HG03460 (cell line): ENCODE measurements around the gene VANGL1.

ENCODE experiments used
- ATAC-seq: cut with Tn5 transposase; IDR thresholded peaks from one replicate; pipeline ENCODE4 v1.9.1; 2021; ENCODE audit not compliant: unreplicated experiment

The VANGL1 gene

DNA sequence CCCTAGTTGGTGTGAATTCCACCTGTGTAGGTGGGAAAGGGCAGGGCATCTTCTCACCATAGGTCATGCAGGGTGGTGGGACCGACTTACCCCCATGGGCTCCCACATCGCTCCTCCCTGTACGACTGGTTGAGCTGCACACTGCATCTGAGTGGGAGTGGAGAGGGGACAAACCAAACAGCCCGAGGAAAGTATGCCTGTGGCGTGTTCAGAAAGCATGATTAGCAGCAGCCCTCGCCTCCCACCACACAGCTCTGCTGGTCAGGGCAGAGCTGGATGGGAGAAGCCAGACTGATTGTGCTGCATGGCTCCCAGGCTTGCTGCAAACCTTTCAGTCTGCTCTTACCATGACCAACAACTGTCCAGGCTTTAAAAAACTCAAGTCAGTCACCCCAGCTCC is 24.4 kb downstream of the VANGL1 start:
- no peak for ATAC-seq

DNA sequence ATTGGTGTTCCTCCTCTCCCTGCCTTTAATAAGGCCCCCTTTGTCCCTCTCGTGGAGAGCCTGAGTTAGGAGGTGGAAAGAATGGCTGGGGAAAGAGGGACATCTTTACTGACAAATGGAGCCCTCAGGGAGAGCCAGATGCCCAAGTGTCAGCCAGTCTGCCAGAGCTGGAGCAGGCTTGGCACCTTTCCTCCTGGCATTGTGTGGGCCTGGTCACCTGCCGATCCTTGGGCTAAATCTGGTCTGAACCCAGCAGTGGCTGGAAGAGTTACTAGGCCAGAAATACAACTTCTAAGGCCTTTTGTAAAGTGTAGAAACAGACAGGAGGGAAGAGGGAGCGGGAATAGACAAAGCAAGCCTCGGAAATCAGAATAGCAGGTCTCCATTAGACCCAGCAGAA is 24.9 kb downstream of the VANGL1 start:
- no peak for ATAC-seq

DNA sequence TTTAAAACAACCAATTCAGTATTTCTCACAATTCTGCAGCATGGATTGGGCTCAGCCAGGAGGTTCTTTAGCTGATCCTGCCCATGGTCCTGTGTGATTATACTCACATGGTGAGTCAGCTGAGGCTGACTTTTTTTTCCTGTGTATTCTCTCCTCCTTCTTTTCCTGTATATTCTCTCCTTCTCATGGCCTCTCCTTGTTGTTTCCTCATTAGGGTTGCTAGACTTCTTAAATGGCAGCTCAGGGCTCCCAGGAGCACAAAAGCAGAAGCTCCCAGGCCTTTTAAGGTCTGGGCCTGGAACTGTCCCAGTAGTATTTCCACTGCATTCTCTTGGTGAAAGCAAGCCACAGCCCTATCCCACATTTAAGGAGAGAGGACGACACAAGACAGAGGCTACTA is 26.8 kb downstream of the VANGL1 start:
- ATAC-seq, result no peak

GRCh38 chr1:115669002-115669673 is 27.4 kb downstream of the VANGL1 start:
- no peak for ATAC-seq

GRCh38 chr1:115669886-115670285 is 28.1 kb downstream of the VANGL1 start:
- ATAC-seq, result no peak

DNA sequence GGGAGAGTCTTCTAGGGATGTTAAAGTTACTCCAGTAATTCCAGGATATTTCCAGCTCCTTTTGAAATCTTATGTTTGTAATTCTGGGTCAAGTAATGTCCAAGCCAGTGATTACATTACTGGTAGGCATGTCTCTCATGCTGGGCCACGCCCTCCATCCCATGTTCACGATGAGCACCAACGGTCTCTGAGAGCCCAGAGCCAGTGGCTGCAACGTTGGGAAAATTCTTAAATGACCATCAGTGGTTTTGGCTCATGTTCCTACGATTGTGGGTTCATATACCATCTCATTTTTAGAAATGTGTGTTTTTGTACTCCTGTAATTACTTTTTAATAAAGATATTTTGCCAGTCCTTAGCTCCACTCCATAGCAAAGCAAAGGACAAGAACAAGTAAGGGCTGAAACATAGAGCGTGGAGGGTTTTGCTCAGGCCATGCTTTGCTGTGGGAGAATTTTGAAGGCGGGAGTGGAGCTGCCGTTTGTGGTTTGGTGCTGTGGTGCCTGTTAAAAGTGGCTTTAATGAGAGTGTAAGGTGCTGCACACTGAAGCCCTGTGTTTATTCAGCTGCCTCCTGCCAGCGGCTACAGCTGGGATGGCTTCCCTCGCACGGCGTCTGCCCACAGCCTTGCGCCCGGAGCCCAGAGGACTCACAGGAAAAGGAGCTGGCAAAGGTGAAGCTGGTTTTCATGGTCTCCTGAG is 28.9 kb downstream of the VANGL1 start:
- ATAC-seq, result no peak

DNA sequence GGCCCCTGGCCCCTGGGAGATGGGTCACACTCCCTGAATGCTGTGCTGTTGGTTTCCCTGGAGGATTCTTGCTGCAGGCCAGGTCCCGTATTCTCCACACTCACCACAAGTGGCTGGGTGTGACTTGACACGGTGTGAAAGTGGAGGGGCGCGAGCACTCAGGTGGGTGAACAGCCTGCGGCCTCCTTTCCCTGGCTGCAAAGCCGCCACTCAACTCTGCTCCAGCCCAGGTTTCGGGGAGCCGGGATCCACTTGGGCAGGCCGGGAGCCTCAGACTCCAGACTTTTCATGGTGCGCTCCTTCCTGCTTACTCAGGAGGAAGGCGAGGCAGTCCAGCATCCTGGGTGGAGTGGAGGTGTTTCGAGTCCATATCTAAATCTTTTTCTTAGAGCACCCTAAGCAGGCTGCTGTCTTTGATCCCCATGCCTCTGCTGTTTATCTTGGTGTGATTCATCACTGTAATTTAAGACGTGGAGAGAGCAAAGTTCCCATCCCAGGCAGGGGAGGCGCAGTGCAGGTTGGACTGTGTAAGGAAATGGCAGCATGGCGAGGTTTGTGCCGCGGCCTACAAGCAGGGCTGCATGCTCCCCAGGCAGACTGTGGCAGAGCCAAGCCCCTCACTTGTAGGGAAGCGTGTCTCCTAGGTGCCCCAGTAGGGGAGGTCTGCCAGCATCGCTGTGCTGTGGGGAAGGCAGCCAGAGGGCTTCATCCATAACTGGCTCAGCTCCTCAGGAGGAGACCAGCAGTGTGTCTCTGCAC is 29.6 kb downstream of the VANGL1 start:
- ATAC-seq, result no peak

GRCh38 chr1:115672224-115673009 is 30.6 kb downstream of the VANGL1 start:
- no peak for ATAC-seq

DNA sequence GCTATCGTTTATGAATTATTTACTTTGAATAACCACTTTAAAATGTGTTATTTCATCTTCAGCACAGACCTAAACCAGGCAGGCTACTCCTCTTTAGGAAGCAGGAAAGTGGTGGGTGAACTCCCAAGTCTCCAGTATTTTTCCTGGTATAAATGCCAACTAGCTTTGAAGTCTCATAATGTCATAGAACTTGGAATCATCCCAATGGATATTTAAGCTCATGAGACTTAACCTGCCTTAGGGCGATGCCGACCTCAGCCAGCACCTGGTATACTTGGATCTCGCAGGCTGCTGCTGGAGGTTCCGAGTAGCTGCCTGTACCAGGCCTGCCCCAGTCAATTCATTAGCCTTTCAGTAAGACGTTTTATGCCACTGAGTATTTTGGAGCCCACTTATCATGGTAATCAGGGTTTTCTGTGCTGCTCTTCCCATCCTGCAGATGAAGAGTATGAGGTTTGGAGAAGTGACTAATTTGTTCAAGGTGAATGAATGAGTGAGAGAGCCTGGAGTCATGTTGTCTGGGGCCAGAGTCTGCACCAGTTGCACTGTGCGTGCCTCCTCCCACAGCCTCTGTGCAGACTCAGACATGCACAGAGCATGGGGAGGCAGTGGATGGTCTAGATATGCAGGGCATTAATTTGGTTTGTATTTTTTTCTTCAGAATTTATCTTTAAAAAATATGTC is 34.9 kb downstream of the VANGL1 start:
- no peak for ATAC-seq

GRCh38 chr1:115677182-115677555 is 35.4 kb downstream of the VANGL1 start:
- no peak for ATAC-seq

- ATAC-seq, result no peak
These were observed 35.8 kb downstream of the VANGL1 start for GRCh38 chr1:115677565-115677964.

- no peak for ATAC-seq
These were observed 36.4 kb downstream of the VANGL1 start for GRCh38 chr1:115678141-115678540.

GRCh38 chr1:115679141-115679611 is 37.4 kb downstream of the VANGL1 start:
- no peak for ATAC-seq

DNA sequence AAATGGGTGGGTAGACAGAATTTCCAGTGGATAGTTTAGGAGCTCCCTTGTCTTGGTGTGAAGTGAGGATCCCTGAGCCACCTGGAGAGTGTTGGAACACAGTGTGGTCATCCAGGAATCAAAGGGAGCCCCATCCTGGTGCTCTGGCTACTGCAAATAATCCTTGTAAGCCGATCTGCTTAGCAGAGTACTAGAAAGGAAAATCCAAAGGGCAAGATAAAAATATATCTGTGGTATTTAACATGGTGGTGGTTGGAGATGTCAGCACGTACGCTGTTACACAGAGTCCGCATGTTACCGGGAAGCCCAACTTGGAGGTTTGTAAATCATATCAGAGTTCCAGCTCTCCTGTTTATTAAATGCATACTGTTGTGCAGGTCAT is 39.0 kb downstream of the VANGL1 start:
- ATAC-seq, result no peak

GRCh38 chr1:115682792-115683191 is 41.0 kb downstream of the VANGL1 start:
- ATAC-seq, result no peak

DNA sequence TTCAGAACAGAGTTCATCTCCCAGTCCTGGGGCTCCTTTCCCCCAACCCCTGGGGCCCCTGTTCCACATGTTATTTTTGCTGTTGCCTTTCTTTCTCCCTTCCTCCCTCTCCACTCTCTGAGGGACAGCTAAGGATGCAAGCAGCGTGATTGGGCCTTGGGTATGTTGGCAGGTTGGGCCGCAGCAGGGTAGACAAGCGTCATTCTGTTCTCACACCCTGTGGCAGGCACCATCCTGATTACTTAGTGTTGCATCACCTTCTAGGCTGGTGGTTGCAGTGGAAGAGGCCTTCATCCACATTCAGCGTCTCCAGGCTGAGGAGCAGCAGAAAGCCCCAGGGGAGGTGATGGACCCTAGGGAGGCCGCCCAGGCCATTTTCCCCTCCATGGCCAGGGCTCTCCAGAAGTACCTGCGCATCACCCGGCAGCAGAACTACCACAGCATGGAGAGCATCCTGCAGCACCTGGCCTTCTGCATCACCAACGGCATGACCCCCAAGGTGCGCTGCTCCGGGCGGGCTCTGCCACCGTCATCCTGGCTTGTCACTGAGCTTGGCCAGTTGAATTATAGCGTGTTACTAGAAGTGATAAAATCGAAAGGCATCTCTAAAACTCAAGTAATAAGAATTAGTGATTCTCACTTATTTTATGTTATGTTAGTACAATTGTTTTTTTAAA is 43.4 kb downstream of the VANGL1 start:
- no peak for ATAC-seq

DNA sequence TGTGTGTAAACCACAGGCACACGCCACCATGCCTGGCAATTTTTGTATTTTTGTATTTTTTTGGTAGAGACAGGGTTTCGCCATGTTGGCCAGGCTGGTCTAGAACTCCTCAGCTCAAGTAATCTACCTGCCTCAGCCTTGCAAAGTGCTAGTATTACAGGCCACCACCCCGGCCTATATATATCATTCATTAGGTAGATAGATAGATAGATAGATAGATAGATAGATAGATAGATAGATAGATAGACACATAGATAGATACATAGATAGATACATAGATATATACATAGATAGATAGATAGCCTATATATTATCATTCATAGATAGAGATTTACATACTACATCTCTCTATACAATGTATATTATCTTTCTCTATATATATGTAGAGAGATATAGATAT is 46.0 kb downstream of the VANGL1 start:
- no peak for ATAC-seq

- no peak for ATAC-seq
These were observed 49.2 kb downstream of the VANGL1 start for GRCh38 chr1:115690972-115691371.

DNA sequence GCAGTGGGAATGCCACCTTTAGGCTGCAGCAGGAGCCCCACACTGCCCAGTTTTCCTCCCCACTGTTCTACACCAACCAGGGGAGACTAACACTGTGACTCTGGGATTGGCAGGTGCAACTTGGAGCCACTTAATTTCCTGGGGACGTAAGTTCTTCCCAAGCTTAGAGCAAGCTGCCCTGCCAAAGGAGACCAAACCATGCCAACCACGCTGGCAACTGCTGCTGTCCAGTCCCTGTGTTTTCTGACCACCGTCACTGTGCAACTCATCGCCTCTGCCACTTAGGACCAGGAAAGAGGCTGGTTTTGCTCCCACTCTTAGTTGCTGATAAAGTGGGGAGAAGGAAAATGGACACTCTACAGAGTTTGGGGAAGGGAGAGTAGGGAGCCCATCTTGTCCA is 50.5 kb downstream of the VANGL1 start:
- no peak for ATAC-seq

- ATAC-seq, result no peak
These were observed 53.0 kb downstream of the VANGL1 start for GRCh38 chr1:115694805-115695204.
